GM18526 (cell line): ENCODE results near the gene ANO9.

ENCODE experiments used
- POLR2A ChIP-seq: IDR thresholded peaks from 3 replicates; pipeline ENCODE4 v1.6.1; 2011; ENCODE audit not compliant: insufficient read length; ENCODE audit errors: extremely low read depth

The ANO9 gene

GRCh38 chr11:380491-380890 lies 61.3 kb downstream of the ANO9 start:
- TF ChIP-seq POLR2A = no peak

DNA sequence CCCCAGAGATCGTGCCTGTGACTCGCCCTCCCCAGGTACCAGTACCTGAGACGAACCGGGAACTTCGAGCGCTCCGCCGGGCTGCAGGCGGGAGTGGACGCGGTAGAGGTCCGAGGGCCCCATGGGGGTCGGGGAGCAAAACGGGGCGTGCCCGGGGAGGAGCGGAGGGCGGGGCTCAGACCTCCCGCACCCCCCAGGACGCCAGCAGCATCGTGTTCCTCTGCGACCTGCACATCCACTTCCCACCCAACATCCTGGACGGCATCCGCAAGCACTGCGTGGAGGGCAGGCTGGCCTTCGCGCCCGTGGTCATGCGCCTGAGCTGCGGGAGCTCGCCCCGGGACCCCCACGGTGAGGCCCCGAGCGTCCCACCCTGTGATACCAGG lies 61.7 kb downstream of the ANO9 start:
- TF ChIP-seq POLR2A = no peak

DNA sequence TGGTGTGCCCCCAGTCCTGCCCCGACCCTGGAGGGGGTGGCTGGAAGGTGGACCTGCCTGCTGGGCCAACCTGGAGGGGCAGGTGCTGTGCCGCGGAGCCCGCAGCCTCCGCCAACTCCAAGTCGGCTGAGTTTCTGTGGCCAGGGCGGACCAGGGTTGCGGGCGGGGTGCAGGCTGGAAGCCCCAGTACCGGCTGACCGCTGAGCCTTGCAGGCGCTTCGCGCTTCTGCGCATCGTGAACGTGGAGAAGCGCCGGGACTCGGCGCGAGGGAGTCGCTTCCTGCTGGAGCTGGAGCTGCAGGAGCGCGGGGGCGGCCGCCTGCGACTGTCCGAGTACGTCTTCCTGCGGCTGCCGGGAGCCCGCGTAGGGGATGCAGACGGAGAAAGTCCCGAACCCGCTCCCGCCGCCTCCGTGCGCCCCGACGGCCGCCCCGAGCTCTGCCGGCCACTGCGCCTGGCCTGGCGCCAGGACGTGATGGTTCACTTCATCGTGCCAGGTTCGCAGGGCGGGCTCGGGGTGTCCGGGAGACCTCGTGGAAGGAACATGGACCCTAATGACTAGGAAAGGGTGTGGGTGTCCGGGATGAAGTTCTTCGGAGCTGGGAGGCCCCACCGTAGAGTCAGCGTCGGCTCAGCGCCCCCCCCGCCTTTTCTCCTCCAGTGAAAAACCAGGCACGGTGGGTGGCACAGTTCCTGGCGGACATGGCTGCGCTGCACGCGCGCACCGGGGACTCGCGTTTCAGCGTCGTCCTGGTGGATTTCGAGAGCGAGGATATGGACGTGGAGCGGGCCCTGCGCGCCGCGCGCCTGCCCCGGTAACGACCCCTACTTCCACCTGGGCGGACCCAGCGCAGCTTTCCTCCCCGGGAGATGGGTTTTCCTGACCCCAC lies 62.4 kb downstream of the ANO9 start:
- no peak for TF ChIP-seq POLR2A

DNA sequence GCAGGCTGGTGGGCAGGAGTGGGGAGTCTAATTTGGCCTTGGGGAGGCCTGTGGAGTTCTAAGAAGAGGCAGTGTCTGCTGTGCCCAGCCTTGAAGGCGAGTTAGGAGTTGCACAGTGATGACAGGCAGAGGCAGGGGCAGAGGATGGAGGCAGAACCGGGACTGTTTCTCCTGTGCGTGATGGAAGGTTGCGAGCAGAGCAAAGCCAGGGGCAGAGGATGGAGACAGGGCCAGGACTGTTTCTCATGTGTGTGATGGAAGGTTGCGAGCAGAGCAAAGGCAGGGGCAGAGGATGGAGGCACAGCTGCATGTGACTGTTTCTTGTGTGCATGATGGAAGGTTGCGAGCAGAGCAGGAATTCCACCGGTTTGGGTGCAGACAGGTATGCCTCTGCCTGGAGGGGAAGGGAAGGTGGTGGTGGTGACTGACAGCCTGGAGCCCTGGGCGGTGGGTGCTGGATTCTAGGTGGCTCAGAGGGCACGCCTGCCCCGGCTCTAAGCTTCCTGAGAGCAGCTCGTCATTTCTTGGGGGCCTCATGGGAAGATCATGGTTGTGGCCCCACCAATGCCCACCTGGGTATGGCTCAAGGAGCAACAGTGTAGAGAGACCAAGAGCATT lies 63.8 kb downstream of the ANO9 start:
- no peak for TF ChIP-seq POLR2A

DNA sequence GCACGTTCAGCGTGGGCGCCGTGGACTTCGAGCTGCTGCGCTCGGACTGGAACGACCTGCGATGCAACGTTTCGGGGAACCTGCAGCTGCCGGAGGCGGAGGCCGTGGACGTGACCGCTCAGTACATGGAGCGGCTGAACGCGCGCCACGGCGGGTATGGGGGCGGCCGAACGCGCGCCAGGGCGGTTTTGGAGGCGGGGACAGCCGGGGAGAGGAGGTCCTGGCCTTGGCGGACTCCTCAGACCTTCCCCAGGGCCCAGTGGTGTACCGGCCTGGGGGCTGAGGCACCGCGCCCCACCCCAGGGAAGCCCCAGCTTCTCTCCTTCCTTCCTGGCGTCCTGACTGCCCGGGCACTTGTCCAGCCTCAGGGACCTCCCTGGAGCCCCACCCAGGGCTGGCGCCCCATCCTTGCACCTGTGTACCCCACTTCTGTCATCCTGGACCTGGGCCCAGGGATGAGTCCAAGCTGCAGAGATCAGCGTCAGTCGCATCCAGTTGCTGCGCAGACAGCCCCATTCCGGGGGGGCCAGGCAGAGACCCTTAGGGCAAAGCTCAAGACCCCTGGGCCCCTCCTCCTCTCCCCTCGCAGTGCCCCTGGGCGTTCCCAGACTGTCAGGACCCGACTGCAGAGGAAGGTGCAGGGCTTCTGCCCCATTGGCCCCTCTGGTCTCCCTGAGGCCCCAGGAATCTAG lies 64.5 kb downstream of the ANO9 start:
- no peak for TF ChIP-seq POLR2A

DNA sequence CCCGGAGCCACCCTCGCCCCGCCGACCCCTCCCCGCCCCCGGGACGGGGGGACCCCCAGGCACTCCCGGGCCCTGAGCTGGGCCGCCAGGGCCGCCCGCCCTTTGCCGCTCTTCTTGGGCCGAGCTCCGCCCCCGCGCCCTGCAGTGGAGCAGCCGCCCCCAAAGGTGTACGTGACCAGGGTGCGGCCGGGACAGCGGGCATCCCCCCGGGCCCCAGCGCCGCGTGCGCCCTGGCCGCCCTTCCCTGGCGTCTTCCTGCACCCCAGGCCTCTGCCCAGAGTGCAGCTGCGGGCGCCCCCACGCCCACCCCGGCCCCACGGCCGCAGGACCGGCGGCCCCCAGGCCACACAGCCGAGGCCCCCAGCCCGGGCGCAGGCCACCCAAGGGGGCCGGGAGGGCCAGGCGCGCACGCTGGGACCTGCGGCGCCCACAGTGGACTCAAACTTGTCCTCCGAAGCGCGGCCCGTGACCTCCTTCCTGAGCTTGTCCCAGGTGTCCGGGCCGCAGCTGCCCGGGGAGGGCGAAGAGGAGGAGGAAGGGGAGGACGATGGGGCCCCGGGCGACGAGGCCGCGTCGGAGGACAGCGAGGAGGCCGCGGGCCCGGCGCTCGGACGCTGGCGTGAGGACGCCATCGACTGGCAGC lies 65.2 kb downstream of the ANO9 start:
- no peak for TF ChIP-seq POLR2A

DNA sequence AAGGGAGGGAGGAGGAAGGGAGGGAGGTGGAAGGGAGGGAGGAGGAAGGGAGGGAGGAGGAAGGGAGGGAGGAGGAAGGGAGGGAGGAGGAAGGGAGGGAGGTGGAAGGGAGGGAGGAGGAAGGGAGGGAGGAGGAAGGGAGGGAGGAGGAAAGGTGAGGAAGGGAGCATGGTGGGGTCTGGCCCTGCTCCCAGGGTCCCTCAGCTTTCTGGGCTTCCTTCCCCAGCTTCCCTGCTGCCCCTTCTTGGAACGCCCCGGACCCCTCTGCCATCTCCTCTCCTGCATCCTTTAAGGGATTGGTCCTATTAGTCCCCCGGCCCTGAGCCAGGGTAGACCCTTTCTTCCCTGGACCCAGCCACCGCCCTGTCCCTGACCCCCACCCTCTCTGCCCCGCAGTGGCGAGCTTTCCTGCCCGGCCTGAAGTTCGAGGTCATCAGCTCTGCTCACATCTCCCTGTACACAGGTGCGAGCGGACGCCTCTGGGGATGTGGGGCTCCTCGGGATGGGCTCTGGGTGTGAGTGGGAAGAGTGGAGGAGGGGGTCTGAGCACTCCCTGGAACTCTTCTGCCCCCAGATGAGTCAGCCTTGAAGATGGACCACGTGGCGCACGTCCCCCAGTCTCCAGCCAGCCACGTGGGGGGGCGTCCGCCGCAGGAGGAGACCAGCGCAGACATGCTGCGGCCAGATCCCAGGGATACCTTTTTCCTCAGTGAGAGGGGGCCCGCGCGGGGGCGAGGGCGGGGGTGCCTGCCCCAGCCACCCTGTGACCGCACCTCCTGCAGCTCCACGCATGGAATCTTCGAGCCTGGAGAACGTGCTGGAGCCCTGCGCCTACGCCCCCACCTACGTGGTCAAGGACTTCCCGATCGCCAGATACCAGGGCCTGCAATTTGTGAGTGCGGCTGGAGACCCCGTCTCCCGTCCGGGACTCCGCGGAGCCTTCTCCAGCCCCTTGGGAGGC lies 66.5 kb downstream of the ANO9 start:
- TF ChIP-seq POLR2A = no peak

DNA sequence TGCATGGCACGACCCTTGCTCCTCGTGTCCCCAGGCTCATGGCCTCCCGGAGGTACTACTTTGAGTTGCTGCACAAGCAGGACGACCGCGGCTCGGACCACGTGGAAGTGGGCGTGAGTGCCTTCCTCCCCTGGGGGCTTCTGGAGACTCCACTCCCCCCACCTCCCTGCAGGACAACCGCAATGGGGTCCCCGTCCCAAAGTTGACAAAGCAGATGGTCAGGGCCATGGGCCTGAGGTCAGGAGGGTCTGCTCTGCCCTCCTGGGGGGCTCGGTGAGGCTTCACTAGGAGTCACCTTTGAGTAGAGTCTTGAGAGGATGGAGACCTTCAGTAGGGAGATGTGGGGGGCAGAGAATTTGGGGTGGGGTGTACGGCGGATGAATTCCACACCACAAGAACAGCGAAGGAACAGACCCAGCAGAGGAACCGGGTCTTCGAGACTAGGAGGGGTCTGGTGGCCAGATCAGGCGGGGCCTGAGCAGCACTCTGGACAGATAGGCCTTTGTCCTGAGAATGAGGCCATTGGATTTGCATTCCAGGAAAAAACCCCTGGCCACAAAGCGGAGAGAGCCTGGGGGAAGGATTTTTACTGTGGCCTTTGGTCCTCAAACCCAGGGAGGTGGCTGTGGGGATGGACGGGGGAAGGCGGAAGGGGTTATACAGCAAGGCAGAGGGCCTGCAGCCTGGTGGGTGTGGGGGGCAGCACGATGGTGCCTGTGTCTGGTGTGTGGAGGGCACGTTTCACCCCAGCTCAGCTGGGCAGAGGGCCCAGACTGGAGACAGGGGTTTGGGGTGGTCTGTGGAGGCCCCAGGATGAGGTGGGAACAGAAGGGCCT lies 67.9 kb downstream of the ANO9 start:
- TF ChIP-seq POLR2A = no peak

- TF ChIP-seq POLR2A = no peak
Observed at GRCh38 chr11:372809-373715, 68.7 kb downstream of the ANO9 start.

GRCh38 chr11:371716-372590 lies 69.9 kb downstream of the ANO9 start:
- no peak for TF ChIP-seq POLR2A

DNA sequence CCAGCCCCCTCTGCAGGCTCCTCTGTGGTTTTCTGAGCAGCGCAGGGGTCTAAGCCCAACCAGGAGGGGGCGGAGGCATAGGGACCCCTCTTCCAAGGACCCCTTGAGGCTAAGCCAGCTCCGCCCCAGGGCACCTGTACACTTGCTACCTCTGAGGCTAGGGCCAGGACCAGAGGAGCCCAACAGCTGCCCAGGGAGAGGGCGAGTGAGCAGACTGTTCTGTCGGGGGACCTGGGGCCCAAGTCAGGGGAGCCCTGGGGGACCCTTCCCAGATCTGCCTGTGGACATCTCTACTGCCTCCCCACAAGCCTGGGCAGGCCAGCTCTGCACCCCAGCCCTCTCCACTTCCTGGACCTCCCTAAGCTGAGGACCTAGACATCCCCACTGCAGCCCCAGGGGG lies 70.8 kb downstream of the ANO9 start:
- TF ChIP-seq POLR2A = no peak
